GM19238 (cell line): ENCODE results near the gene GRK3.
"Not testable (repeated sequence)": the region's sequence is repeated elsewhere in the genome, so short reads cannot be mapped to it uniquely, and the experiment has no call there.

ENCODE experiments used
- DNase-seq: peaks from one replicate; pipeline ENCODE4 v3.0.0; 2011; ENCODE audit warnings: low spot score; ENCODE audit not compliant: insufficient read length

Gene GRK3

DNA sequence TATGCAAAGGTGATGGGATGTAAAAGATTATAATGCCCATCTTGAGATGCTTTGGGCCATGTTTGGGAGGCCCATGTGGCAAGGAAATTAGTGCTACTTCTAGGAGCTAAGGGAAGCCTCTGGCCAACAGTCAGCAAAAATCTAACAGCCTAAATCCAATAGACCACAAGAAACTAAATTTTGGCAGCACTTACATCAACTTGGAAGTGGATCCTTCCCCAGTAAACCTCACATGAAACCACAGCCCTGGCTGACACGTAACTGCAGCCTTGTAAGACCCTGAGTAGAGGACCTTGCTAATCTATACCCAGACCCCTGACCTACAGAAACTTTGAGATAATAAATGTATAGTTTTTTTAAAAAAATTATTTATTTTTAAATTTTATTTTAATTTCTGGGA is 13.1 kb upstream of the GRK3 start:
- no peak for DNase-seq

DNA sequence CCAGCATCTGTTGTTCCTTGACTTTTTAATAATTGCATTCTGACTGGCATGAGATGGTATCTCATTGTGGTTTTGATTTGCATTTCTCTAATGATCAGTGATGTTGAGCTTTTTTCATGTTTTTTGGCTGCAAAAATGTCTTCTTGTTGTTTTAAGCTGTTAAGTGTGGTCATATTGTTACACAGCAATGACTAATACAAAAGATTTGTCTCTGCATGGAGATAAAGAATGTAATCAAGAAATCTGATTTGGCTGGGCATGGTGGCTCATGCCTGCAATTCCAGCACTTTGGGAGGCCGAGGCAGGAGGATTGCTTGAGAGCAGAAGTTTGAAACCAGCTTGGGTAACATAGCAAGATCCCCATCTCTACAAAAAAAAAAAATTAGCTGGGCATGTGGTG is 12.1 kb upstream of the GRK3 start:
- DNase-seq, result not testable (repeated sequence)

DNA sequence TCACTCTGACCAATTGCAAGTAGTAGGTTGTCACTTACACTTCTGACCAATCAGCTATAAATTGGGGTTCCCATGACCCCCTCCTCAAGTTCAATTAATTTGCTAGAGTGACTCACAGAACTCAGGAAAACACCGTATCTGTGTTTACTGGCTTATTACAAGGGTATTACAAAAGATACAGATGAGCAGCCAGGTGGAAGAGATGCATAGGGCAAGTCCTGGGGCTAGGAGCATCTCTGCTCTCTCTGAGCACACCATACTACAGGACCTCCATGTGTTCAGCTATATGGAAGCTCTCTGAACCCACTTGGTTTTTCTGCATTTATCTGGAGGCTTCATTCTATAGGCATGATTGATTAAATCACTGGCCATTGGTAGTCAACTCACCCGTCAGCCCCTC is 11.3 kb upstream of the GRK3 start:
- no peak for DNase-seq

DNA sequence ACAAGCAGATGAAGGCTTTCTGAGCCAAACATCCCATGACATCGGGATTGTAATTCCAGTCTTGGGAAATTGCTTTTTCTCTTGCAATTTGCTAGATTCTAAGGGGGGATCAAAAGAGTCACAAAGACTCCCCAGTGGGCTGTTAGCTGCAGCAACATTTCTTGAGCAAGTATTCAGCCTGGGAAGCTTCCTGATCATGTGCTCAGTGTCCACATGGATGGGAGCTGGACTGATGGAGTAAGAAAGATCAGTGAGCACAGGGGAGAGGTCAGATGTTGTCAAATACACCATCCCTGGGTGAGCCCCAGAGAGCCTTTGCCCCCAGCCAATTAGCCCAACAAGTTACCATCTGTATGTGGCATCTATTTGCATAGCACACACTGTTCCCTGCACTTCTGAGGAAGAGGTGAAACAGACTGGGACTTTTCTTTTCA is 10.2 kb upstream of the GRK3 start:
- no peak for DNase-seq

DNA sequence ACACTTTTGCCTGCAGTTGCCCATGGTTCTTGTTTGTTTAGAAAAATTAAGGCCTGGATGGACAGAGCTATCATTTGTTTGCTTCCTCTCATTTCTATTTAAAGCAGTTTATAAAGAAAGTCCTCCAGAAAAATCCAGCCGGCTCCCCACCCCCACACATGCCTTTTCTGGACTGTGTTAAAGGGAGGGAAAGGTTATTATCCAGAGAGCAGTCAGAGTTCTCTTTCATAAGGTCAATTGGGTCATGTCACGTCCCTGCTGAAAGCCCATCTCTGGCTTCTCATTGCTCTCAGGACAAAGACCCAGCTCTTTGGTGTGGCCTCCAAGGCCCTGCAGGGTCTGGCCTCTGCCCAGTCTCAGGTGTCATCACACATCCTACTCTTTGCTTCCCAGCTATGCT is 9.8 kb upstream of the GRK3 start:
- no peak for DNase-seq

DNA sequence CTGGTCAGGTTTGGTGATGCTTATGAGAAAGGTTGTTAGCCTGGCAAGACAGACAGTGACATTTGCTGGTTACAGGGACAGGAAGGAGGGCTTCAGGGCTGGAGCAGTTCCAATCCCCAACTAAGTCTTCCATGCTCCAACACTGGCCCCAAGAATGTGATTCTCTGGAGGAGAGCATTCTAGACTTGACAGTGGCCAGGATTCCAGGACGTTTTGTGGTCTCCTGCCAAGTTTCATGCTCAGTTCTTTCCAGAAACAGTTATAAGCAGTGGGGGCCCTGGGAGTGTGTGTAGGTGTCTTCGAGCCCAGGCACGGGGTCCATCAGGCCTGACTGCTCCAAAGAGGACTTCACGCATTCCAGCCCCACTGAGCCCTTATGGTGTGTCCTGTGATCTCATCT is 8.9 kb upstream of the GRK3 start:
- no peak for DNase-seq

DNA sequence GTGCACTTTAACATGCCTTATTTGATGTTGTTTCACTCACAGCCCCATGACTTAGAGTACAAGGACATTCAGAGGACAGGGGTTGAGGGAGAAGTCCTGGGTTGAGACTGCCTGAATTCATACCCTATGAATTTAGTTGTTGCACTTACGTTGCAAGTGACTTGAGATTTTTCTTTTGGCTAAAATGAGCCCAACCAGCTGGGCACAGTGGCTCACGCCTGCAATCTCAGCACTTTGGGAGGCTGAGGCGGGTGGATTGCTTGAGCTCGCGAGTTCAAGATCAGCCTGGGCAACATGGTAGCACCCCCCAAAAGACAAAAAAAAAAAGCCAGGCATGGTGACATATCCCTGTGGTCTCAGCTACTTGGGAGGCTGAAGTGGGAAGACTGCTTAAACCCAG is 7.3 kb upstream of the GRK3 start:
- no peak for DNase-seq

DNA sequence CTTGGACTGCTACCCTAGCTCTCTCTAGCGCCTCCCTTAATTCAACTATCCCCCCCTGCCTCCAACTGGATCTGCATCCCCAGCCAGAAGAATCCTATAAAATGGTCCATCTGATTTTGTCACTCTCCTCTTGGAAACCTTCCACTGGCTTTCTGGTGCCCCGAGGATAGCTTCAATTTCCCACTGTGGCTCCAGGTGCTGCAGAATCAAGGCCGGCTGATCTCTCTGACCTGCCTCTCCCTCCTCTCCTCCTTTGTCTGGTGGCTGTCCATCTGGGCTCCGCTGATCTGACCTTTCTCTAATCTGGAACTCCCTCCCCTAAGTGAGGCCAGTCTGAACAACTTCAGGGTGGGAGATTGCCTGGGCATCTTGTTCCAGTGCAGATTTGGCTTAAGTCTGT is 6.1 kb upstream of the GRK3 start:
- DNase-seq, result no peak

DNA sequence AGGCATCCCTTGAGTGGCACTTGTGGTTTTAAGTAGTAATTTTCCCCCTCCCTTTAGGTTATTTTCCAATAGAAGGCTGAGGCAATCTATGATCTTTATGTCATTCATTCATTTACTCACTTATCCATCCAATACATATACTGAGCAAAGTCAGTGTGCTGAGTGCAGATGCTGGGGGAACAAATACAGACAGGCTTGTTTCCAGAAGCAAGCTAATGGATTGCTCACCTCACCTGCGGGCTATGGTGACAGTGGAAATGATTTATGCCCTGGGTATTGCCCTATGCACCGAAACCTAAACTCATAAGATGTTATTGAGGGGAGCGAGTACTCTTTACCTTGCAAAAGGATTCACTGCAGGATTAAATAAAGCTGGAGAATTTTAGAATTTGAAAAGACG is 4.6 kb upstream of the GRK3 start:
- not testable (repeated sequence) for DNase-seq

DNA sequence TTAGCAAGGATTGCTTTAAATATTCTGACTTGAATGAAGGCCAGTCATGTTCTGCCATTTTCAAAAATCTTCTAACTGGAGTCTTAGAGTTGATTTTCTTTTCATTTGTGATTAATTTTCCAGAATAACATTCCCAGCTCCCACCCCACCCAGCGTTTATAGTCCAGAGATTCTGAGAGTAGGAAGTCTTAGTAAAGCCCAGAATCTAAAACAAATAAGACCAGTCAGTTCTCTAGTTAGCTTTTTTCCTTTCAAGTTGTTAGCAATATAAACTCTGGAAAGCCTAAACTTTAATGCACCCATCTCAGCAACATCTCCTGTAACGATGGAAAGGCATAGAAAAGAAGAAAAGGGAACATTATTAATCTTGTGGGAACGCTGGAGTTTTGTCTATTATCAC is 3.3 kb upstream of the GRK3 start:
- not testable (repeated sequence) for DNase-seq

DNA sequence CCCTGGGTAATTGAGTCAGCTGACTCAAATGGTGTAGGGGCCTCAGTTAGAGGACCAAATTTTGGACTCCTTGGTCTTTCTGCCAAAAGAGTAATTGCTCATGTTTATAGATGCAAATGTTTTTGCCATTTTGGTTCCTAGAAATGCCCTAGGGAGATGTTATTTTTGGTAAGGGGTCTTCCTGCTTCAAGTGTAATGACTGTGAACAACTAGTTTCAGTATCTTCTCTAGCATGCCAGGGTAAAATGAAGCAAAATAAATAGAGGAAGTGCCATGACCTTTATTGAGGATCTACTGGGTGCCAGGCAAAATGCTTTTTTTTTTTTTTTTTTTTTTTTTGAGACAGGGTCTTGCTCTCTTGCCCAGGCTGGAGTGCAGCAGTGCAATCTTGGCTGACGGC is 2.5 kb upstream of the GRK3 start:
- DNase-seq, result not testable (repeated sequence)

DNA sequence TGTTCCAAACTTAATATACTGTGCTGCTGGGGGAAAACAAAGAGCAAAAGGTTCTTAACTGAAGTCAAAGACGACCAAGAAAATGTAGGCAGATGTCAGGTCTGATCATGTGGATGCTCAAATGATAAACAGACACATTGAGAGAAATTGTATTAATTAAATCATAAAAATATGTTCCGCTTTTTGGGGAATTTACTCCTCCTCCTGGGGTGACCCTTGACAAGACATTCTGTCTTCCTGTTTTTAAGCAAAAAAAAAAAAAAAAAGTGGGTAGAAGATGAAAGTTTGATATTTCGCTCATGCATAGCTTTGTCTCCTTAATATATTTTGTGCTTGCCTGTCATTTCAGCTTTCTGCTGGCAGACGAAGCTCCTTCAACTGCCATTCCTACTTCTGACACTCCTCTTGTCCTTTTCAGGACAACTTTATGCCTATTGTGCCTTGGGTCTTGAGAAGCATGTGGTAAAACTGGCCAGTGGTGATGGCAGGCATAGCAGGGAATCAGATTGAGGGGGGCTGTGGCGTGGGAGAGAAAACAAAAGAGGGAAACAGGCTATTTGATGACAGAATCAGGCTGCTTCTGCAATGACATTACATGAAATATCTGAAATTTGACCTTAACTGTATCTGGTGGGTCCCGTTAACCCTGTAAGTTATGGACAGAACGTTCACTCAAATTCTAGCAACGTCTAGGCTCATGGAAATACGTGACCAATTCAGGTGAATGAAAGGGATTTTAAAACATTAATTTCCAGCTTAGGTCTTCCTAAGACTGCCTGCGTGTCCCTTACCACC is 1.3 kb upstream of the GRK3 start:
- DNase-seq, result not testable (repeated sequence)

DNA sequence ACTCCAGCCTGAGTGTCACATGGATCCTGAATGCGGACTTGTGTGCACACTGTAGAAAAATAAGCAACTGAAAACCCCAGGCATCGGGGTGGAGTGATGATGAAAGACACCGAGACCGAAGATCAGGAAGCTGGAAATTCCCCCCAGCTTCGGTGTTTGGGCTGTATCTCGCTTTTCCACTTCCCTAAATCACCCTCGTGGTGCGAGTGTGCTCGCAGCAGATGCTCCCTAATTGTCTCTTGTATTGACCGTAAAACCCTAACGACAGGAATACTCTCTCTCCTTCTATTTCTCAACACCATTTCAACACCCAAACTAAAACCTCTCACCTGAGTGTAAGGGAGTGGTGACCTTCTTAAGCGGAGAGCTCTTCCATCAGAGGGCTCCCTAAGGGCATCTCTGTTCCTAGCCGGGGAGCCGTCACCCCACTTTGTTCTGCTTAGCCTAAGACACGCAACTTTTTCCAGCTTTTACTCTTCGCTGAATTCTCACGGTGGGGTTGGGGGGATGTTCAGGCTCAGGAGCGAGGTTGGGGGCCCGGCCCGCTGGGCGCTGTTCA is 635 bp upstream of the GRK3 start:
- no peak for DNase-seq

DNA sequence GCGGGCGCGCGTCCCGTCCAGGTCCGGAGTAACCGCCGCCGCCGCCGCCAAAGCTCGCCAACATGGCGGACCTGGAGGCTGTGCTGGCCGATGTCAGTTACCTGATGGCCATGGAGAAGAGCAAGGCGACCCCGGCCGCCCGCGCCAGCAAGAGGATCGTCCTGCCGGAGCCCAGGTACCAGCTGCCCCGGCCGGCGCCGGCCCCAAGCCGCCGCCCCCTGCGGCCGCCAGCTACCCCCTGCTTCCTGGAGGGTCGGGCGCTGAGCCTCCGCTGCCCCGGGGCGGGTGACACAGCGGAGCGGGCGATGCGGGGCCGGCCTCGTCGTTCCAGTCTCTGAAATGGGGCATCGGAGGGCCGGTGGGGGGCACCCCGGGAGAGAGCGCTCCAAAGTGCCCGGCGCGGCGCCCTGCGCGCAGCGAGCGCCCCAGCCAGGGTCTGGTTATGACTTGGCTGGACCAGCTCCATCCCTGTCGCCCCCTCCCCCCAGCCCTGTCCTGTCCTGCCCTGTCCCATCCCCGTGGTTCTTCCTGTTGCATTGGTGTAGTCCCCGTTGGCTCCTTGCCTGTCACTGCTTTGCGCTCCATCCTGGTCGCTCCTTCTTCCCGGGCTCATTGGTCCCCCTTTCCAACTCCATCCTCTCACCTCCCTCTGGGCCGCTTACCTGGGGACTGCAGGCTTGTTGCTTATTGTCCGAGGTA is 653 bp downstream of the GRK3 start:
- DNase-seq, result no peak

DNA sequence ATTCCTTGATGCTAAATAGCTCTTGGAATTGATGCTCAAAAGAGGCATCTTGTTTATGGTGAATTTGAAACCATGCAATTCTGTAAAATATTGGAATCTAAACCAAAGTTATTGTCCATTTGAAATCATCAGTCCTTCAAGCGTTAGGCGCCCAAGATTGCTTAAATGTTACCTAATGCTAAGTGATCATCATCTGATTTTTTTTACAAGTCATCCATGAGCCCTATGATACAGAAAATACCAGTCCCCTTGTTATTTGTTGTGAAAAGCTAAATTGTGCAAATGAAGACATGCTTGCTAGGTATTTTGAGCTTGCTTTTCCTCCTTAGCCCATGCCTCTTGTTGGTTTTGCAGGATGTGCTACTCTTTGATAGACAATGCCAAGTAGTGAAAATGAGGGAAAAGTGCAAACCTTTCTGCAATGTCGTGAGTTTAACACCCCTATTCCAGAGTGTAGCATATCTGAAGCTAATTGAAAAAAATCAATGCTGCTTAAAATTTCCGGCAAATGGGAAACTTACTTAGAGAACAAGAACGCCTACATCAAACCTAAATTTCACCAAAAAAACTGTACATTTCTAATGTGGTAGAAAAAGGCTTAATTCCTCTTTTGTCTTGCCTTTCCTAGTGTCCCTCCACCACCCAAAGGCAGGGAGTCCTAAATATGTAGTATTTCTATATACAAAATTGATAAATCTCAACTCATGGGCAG is 1.9 kb downstream of the GRK3 start:
- no peak for DNase-seq

DNA sequence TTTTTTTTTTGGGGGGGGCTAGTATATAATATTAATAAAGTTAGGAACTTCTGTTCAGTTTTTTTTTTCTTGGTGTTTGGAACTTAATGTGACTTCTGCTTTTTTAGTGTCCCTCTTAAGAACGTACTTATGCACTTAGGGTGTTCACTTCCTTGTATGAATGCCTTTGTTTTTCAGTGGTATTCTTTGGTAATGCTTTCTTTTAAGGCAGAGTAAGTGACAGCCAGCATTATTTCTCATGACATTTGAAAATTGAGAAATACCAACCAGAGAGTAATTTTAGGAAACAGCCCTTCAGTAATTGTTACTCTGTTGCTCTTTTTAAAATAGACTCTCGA is 2.4 kb downstream of the GRK3 start:
- no peak for DNase-seq

DNA sequence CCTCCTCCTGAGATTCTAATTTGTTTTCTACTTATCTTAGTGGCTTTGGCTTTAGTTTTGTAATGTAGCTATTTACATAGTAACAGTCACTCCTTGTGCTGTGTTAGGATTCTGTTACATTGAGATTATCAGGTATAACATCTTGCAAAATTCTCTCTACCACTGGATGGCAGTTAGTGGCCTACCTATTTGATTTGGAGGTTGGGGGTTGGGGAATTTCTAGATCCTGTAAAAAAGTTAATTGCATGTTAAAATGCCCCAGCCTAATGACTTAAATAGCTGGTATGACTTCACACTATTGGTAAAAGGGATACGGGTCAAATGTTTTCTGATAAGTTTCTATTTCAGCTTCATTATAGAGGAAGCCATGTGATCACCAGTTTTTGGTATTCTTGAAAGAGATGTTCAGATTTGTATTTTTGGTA is 2.8 kb downstream of the GRK3 start:
- DNase-seq, result no peak

DNA sequence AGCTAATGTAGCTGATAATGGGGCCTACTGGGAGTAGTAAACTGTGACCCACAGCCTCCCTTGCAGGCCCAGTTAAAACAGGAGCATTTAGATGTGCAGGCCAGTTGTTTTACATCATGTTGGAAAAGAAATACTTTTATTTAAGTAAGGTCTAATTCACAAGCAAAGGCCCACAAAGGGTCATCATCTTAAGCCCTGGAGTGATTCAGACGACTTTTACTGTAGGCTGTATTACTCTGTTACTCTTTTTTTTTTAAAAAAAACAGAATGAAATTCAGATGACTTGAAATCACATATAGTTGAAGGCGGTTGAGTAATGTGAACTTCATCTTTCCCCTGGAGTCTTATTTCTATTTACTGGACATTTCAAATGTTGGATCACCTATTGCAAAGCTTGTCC is 3.6 kb downstream of the GRK3 start:
- not testable (repeated sequence) for DNase-seq

DNA sequence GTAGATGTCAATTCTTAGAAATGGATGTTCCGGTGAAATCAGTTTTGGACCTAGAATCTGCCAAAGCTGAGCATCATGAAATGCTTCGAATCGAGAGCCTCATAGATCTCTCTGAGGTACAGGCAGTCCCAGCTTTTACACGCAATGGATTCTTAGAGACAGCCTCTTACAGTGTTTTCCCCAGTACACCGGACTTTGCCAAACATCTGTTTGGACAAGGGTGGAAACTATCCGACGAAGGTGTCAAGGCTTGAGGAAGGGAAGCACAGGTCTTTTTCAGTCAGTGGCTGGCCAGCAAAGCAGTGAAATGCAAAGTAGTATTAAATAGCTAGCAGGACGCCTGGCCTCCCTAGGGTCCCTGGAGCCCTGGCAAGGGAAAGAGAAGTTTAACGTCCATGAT is 4.9 kb downstream of the GRK3 start:
- no peak for DNase-seq

DNA sequence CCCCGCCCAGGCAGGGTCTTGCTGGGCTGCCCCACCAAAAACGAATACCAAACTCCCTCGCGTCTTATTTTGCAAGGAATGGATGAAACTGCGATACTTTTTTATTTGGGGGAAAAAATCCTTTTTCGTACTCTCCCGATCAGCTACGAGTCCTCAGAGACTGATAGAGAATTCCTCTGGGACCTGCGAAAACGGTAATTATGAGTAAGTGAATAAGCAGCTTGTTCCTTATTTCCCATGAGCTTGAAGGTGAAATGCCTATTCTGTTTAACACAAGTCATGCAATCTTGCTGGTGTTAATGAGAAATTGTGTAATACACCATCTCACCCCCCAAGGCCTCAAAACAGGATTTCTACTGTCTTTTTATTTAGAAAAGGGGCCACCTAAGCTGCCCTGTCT is 5.5 kb downstream of the GRK3 start:
- no peak for DNase-seq

DNA sequence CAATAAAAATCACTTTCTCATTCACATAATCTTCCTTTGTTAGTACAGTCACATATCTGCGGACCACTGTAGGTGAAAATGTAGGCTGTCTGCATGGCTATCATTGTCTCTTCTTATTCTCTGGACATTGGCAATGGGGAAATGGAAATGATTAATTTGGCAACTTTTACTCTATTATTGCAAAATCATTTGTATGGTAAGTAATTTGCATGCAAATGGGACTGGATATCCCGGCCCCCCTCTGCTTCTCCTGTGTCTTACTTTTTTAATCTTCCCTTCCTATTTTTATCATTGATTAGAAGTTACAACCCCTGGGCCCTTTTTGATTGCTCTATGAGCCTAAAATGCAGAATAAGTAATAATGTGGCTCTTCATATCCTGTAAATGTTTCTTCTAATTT is 6.0 kb downstream of the GRK3 start:
- DNase-seq, result no peak
